Peyer's patch (tissue), 4 donors: ENCODE data around the gene GALK2.

Experiments used
- POLR2A ChIP-seq, 2 donors: fragments of 450-650 bp; IDR thresholded peaks; one replicate each; pipeline ENCODE4 v1.5.1; 2017; ENCODE audit warnings: antibody characterized with exemption in 2 of 2, mild to moderate bottlenecking in 2 of 2, moderate library complexity in 2 of 2
- TF ChIP-seq, protein P1 (sequence below), 6 experiments: fragments of 450-650 bp in 4 of 6; fragments of 200-600 bp in 2 of 6; sonication (generic) in 1 of 6; IDR thresholded peaks; one replicate each; pipeline ENCODE4 v1.5.1; 2017 to 2019; ENCODE audit warnings: antibody characterized with exemption in 6 of 6, mild to moderate bottlenecking in 3 of 6, moderate library complexity in 1 of 6

DNA sequence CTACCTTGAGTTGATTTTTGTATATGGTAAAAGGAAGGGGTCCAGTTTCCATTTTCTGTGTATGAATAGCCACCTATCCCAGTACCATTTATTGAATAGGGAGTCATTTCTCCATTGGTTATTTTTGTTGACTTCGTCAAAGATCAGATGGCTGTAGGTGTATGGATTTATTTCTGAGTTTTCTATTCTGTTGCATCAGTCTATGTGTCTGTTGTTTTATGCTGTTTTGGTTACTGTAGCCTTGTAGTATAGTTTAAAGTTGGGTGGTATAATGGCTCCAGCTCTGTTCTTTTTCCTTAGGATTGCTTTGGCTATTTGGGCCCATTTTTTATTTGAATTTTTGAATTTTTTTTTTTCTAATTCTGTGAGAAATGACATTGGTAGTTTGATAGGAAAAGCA is 127.5 kb downstream of the GALK2 start:
- no peak for TF ChIP-seq POLR2A (IDR thresholded peaks at IDR 0.05)
- TF ChIP-seq, protein P1, sequence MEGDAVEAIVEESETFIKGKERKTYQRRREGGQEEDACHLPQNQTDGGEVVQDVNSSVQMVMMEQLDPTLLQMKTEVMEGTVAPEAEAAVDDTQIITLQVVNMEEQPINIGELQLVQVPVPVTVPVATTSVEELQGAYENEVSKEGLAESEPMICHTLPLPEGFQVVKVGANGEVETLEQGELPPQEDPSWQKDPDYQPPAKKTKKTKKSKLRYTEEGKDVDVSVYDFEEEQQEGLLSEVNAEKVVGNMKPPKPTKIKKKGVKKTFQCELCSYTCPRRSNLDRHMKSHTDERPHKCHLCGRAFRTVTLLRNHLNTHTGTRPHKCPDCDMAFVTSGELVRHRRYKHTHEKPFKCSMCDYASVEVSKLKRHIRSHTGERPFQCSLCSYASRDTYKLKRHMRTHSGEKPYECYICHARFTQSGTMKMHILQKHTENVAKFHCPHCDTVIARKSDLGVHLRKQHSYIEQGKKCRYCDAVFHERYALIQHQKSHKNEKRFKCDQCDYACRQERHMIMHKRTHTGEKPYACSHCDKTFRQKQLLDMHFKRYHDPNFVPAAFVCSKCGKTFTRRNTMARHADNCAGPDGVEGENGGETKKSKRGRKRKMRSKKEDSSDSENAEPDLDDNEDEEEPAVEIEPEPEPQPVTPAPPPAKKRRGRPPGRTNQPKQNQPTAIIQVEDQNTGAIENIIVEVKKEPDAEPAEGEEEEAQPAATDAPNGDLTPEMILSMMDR (IDR thresholded peaks at IDR 0.05) = no peak
